Measurements from ENCODE around the gene ZNF343. TPM values are rescaled to one million over a fixed set of nuclear protein-coding genes. Genes with fewer than 3 reads are reported as not detected.
A peak's percentile ranks its signal among the peaks of the same experiment; 100 is the strongest.

ZNF343 gene
- polyA plus RNA-seq, 1 donor: 10.2 TPM

- 100% methylated on average over 1 of the region's 4 CpGs for WGBS (ENCODE audit: insufficient coverage, low lambda C conversion rate)
- H3K9me3 ChIP-seq (ENCODE audit: control insufficient read depth, low read depth, low read length): no peaks in the 10 kb centered on the region
- DNase-seq: no peak
- no peak overlapping the region for H3K27ac ChIP-seq (ENCODE audit: low read length)
- H3K36me3 ChIP-seq (ENCODE audit: control insufficient read depth, insufficient read depth, low read length): peaks cover 2% of the 10 kb centered on the region
- H3K27me3 ChIP-seq (ENCODE audit: control insufficient read depth, insufficient read depth, low read length): no peaks in the 10 kb centered on the region
- H3K4me1 ChIP-seq (ENCODE audit: control insufficient read depth, insufficient read depth, low read length): peaks cover 4% of the 10 kb centered on the region
- no peak overlapping the region for H3K4me3 ChIP-seq (ENCODE audit: low read length)
Observed at GRCh38 chr20:2473516-2473915, 35.2 kb downstream of the ZNF343 start.

GRCh38 chr20:2470423-2471193, 38.1 kb downstream of the ZNF343 start, which contains the start of gene SNRPB:
SNRPB (minus strand) TSS chr20:2470789; CDS start chr20:2470690, 99 bp downstream.
- peak within 1 kb of the TSS; percentile 89 for H3K27ac ChIP-seq (ENCODE audit: low read length)
- H3K36me3 ChIP-seq (ENCODE audit: control insufficient read depth, insufficient read depth, low read length): peaks cover 22% of the 10 kb centered on the region
- peaks cover 4% of the 10 kb centered on the region for H3K4me1 ChIP-seq (ENCODE audit: control insufficient read depth, insufficient read depth, low read length)
- H3K9me3 ChIP-seq (ENCODE audit: control insufficient read depth, low read depth, low read length): no peaks in the 10 kb centered on the region
- H3K4me3 ChIP-seq (ENCODE audit: low read length): peak within 1 kb of the TSS; percentile 95
- DNase-seq: peak; percentile 98 to 99
- H3K27me3 ChIP-seq (ENCODE audit: control insufficient read depth, insufficient read depth, low read length): no peaks in the 10 kb centered on the region
- 0% methylated on average over 3 of the region's 53 CpGs for WGBS (ENCODE audit: insufficient coverage, low lambda C conversion rate)

DNA sequence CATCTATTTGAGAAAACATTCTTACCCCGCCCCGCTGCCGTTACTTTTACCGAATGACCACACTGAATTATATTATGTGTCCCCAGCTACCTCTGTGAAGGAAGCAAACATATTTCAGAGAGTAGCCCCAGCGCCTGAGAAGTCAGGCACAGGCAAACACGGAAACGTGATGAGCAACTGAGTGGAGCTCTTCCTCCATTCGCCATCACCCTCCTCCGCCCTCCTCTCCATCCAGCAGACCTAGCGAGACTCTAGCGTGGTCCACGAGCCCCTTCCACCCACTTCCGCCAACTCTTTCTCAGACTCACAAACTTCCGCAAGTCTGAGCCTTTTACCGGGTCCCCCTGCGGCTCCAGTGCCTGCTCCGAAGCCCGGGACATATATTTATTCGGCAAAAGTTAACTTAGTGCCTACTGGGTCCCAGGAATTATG, 38.7 kb downstream of the ZNF343 start:
- Histone ChIP-seq H3K27me3 (ENCODE audit: control insufficient read depth, insufficient read depth, low read length) (no peaks in the 10 kb centered on the region), H3K4me1 (ENCODE audit: control insufficient read depth, insufficient read depth, low read length) (peaks cover 4% of the 10 kb centered on the region), H3K27ac (ENCODE audit: low read length) (peak overlapping the region; percentile 89), H3K9me3 (ENCODE audit: control insufficient read depth, low read depth, low read length) (no peaks in the 10 kb centered on the region), H3K4me3 (ENCODE audit: low read length) (peak overlapping the region; percentile 95), H3K36me3 (ENCODE audit: control insufficient read depth, insufficient read depth, low read length) (peaks cover 28% of the 10 kb centered on the region)
- WGBS (ENCODE audit: insufficient coverage, low lambda C conversion rate): 0% methylated on average over 5 of the region's 19 CpGs
- DNase-seq: peak in 1 of 2 donors; percentile 35

GRCh38 chr20:2468581-2469407, 39.9 kb downstream of the ZNF343 start:
- H3K9me3 ChIP-seq (ENCODE audit: control insufficient read depth, low read depth, low read length): no peaks in the 10 kb centered on the region
- peaks cover 4% of the 10 kb centered on the region for H3K4me1 ChIP-seq (ENCODE audit: control insufficient read depth, insufficient read depth, low read length)
- H3K4me3 ChIP-seq (ENCODE audit: low read length): peak overlapping the region; percentile 95
- H3K27ac ChIP-seq (ENCODE audit: low read length): no peak overlapping the region
- no peak for DNase-seq
- no peaks in the 10 kb centered on the region for H3K27me3 ChIP-seq (ENCODE audit: control insufficient read depth, insufficient read depth, low read length)
- WGBS (ENCODE audit: insufficient coverage, low lambda C conversion rate): 60% methylated on average over 2 of the region's 11 CpGs
- peaks cover 39% of the 10 kb centered on the region for H3K36me3 ChIP-seq (ENCODE audit: control insufficient read depth, insufficient read depth, low read length)

DNA sequence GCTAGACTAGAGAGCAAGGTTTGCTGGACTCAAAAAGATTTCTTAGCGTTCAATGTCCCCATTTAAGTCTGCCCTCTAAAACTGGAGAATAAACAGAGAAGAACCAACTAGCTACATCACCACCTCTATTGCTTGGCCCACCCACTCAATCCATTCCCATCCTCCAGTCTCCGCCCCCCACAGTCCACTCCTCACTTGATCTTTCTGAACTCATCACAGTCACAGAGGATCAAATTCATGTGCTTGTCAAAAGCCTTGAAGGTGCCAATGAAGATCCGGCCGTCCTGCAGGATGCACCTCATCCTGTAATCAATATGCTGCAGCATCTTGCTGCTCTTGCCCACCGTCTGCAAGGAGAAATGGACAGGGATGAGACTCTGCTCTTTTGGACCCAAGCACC, 41.3 kb downstream of the ZNF343 start:
- Histone ChIP-seq H3K36me3 (ENCODE audit: control insufficient read depth, insufficient read depth, low read length) (peaks cover 53% of the 10 kb centered on the region), H3K27me3 (ENCODE audit: control insufficient read depth, insufficient read depth, low read length) (no peaks in the 10 kb centered on the region), H3K4me3 (ENCODE audit: low read length) (no peak overlapping the region), H3K27ac (ENCODE audit: low read length) (no peak overlapping the region), H3K9me3 (ENCODE audit: control insufficient read depth, low read depth, low read length) (no peaks in the 10 kb centered on the region), H3K4me1 (ENCODE audit: control insufficient read depth, insufficient read depth, low read length) (peaks cover 4% of the 10 kb centered on the region)
- DNase-seq: no peak
- WGBS (ENCODE audit: insufficient coverage, low lambda C conversion rate): no CpG with 5 or more reads among the region's 5 CpGs

GRCh38 chr20:2465100-2465499, 43.6 kb downstream of the ZNF343 start:
- H3K4me3 ChIP-seq (ENCODE audit: low read length): no peak overlapping the region
- no peaks in the 10 kb centered on the region for H3K9me3 ChIP-seq (ENCODE audit: control insufficient read depth, low read depth, low read length)
- H3K27ac ChIP-seq (ENCODE audit: low read length): no peak overlapping the region
- peaks cover 4% of the 10 kb centered on the region for H3K4me1 ChIP-seq (ENCODE audit: control insufficient read depth, insufficient read depth, low read length)
- H3K27me3 ChIP-seq (ENCODE audit: control insufficient read depth, insufficient read depth, low read length): no peaks in the 10 kb centered on the region
- no peak for DNase-seq
- H3K36me3 ChIP-seq (ENCODE audit: control insufficient read depth, insufficient read depth, low read length): peaks cover 75% of the 10 kb centered on the region
- 80% methylated on average over 1 of the region's 6 CpGs for WGBS (ENCODE audit: insufficient coverage, low lambda C conversion rate)

DNA sequence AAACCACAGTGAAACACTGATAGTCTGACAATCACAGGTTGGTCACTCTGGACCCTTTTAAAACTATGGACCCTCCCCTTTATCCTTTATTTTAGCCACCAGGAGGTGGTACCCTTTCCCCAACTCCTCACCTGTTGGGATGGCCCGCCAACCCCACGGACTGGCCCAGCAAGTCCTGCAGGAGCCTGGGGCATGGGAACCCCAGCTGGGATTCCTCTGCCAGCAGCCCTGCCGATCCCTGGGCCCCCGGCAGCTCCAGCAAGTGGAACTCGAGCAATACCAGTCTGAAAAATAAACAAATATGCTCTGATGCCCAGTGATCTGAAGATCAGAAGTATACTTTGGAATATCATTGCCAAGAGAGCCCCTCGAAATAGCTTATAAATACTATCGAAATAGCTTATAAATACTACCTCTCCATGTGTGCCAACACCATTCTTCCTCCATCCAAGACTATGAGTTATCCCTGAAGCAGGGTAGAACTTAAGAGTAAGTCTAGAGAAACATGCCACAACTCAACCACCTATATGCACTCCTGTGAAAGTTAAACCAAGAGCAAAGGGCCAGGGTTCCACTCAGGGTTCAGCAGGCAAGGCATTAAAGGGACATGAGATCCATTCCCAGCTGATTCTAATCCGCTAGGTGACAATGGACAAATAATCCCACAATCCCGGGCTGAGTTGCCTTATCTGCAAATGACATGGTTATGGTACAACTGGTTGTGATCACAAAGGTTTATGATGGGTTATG, 44.9 kb downstream of the ZNF343 start:
- no CpG with 5 or more reads among the region's 9 CpGs for WGBS (ENCODE audit: insufficient coverage, low lambda C conversion rate)

GRCh38 chr20:2462484-2462883, 46.2 kb downstream of the ZNF343 start:
- DNase-seq: no peak
- Histone ChIP-seq H3K27me3 (ENCODE audit: control insufficient read depth, insufficient read depth, low read length) (no peaks in the 10 kb centered on the region), H3K36me3 (ENCODE audit: control insufficient read depth, insufficient read depth, low read length) (peaks cover 75% of the 10 kb centered on the region), H3K4me1 (ENCODE audit: control insufficient read depth, insufficient read depth, low read length) (no peaks in the 10 kb centered on the region), H3K27ac (ENCODE audit: low read length) (no peak overlapping the region), H3K9me3 (ENCODE audit: control insufficient read depth, low read depth, low read length) (no peaks in the 10 kb centered on the region), H3K4me3 (ENCODE audit: low read length) (no peak overlapping the region)
- no CpG with 5 or more reads among the region's 3 CpGs for WGBS (ENCODE audit: insufficient coverage, low lambda C conversion rate)

More for the DNA sequence above, 44.9 kb downstream of the ZNF343 start:
- peak in 1 of 2 donors; percentile 8 for DNase-seq
- no peaks in the 10 kb centered on the region for H3K4me1 ChIP-seq (ENCODE audit: control insufficient read depth, insufficient read depth, low read length)
- H3K36me3 ChIP-seq (ENCODE audit: control insufficient read depth, insufficient read depth, low read length): peaks cover 79% of the 10 kb centered on the region
- H3K27me3 ChIP-seq (ENCODE audit: control insufficient read depth, insufficient read depth, low read length): no peaks in the 10 kb centered on the region
- no peak overlapping the region for H3K27ac ChIP-seq (ENCODE audit: low read length)
- H3K9me3 ChIP-seq (ENCODE audit: control insufficient read depth, low read depth, low read length): no peaks in the 10 kb centered on the region
- no peak overlapping the region for H3K4me3 ChIP-seq (ENCODE audit: low read length)

DNA sequence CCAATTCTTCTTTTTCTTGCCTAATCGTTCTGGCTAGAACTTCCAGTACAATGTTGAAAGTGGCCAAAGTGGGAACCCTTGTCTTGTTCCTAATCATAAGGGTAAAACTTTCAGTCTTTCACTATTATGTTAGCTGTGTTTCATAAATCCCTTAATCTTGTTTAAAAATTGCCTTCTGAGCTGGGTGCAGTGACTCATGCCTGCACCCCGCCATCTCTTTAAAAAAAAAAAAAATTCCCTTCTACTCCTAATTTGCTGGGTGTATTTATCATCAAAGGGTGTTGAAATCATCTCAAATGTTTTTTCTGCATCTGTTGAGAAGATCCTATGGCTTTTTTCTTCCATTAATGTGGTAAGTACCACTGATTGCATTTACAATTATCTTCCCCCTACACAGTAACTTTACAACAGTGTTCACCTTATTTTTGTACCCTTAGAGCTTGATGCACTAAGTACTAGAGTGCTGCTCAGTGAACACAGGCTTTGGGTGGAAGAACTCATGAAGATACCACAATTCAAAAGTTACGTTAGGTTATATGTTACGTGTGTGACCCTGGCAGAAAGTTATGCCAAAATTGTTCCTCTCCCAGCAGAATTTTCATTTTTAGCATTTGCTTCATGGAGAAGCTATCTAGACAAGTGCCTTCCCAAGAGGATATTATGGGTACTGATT, 47.8 kb downstream of the ZNF343 start:
- no peaks in the 10 kb centered on the region for H3K4me1 ChIP-seq (ENCODE audit: control insufficient read depth, insufficient read depth, low read length)
- DNase-seq: no peak
- no peaks in the 10 kb centered on the region for H3K27me3 ChIP-seq (ENCODE audit: control insufficient read depth, insufficient read depth, low read length)
- H3K9me3 ChIP-seq (ENCODE audit: control insufficient read depth, low read depth, low read length): no peaks in the 10 kb centered on the region
- no peak overlapping the region for H3K4me3 ChIP-seq (ENCODE audit: low read length)
- H3K36me3 ChIP-seq (ENCODE audit: control insufficient read depth, insufficient read depth, low read length): peaks cover 61% of the 10 kb centered on the region
- no peak overlapping the region for H3K27ac ChIP-seq (ENCODE audit: low read length)
- 63% methylated on average over 1 of the region's 4 CpGs for WGBS (ENCODE audit: insufficient coverage, low lambda C conversion rate)
